Common myeloid progenitor, CD34-positive (primary cell): ENCODE results near the gene UBE2N.
"Not testable (repeated sequence)": the region's sequence is repeated elsewhere in the genome, so short reads cannot be mapped to it uniquely, and the experiment has no call there.

ENCODE experiments used
- CTCF ChIA-PET: fragments of 350-600 bp; sonication (Branson Sonifier 250); formaldehyde crosslinking; loops from one replicate; lab custom pipeline; 2021; ENCODE audit warnings: antibody characterized with exemption; lab: Charles Lee
- POLR2A ChIA-PET: fragments of 350-600 bp; sonication (Branson Sonifier 250); formaldehyde crosslinking; loops from one replicate; lab custom pipeline; 2021; ENCODE audit warnings: antibody characterized with exemption; lab: Charles Lee
- DNase-seq, 3 donors: peaks; one replicate each; pipeline versions ENCODE4 v3.0.0 to v3.0.0-alpha.2; 2013
- H3K27ac ChIP-seq, 2 experiments: 1 replicate in 1 of 2; 2 replicates in 1 of 2; pipeline ENCODE4 v1.7.0; 2013; ENCODE audit warnings: inconsistent platforms in 2 of 2, low read length in 2 of 2, mild to moderate bottlenecking in 2 of 2, low read depth in 1 of 2, moderate library complexity in 1 of 2; ENCODE audit not compliant: severe bottlenecking in 2 of 2, insufficient read depth in 1 of 2, poor library complexity in 1 of 2
- H3K27me3 ChIP-seq, 5 experiments: replicated peaks in 2 of 5; 1 replicate in 3 of 5; 2 replicates in 2 of 5; pipeline versions ENCODE4 v1.6.1 to v1.7.0; 2013; ENCODE audit warnings: low read length in 4 of 5, mild to moderate bottlenecking in 2 of 5, moderate library complexity in 2 of 5, inconsistent platforms in 1 of 5; ENCODE audit not compliant: insufficient read depth in 5 of 5, control insufficient read depth in 4 of 5
- H3K36me3 ChIP-seq, 4 experiments: 1 replicate in 2 of 4; 2 replicates in 2 of 4; pipeline versions ENCODE4 v1.6.1 to v1.7.0; 2013; ENCODE audit warnings: low read length in 3 of 4, control low read depth in 1 of 4, mild to moderate bottlenecking in 1 of 4; ENCODE audit not compliant: control insufficient read depth in 4 of 4, insufficient read depth in 4 of 4
- H3K4me1 ChIP-seq, 4 experiments: 1 replicate in 3 of 4; 2 replicates in 1 of 4; pipeline versions ENCODE4 v1.6.1 to v1.7.1; 2013; ENCODE audit warnings: low read length in 3 of 4, mild to moderate bottlenecking in 3 of 4, control low read depth in 1 of 4, inconsistent platforms in 1 of 4, moderate library complexity in 1 of 4; ENCODE audit not compliant: control insufficient read depth in 4 of 4, insufficient read depth in 4 of 4; ENCODE audit errors: control extremely low read depth in 1 of 4
- H3K4me3 ChIP-seq, 7 experiments: 1 replicate in 4 of 7; 2 replicates in 3 of 7; pipeline versions ENCODE4 v1.5.1 to v1.7.0; 2013; ENCODE audit warnings: mild to moderate bottlenecking in 7 of 7, low read length in 6 of 7, moderate library complexity in 6 of 7, inconsistent platforms in 2 of 7, low read depth in 2 of 7, control low read depth in 1 of 7; ENCODE audit not compliant: insufficient read depth in 4 of 7, control insufficient read depth in 1 of 7; ENCODE audit errors: extremely low read depth in 1 of 7
- H3K9me3 ChIP-seq, 5 experiments: 1 replicate in 4 of 5; 2 replicates in 1 of 5; pipeline versions ENCODE4 v1.6.1 to v1.7.1; 2013; ENCODE audit warnings: low read length in 4 of 5, mild to moderate bottlenecking in 2 of 5, inconsistent platforms in 1 of 5, low read depth in 1 of 5, moderate library complexity in 1 of 5; ENCODE audit not compliant: control insufficient read depth in 4 of 5, insufficient read depth in 2 of 5; ENCODE audit errors: control extremely low read depth in 1 of 5
- WGBS: methylation state at CpG from one replicate; pipeline ENCODE4 v1.1.5; 2013; ENCODE audit not compliant: insufficient coverage; 5-methylcytosine and 5-hydroxymethylcytosine counted together

UBE2N gene

GRCh38 chr12:93438266-93439050 lies 3.3 kb downstream of the UBE2N start:
- ChIA-PET CTCF (interaction anchor here (0.7 to 2.7 kb wide), 9 partner anchors 9 to 451 kb away, joined by 3 to 14 read pairs (median 4); no protein-coding TSS in a partner anchor), POLR2A (interaction anchor here (0.6 kb wide), 1 partner anchor 626 kb away, joined by 4 read pairs; no protein-coding TSS in a partner anchor)
- WGBS, result 92% methylated on average over 3 of the region's 3 CpGs
- Histone ChIP-seq H3K27ac (no peak overlapping the region), H3K4me3 (peak overlapping the region in 1 of 7 experiments; percentile 1), H3K4me1 (peaks cover 25 to 59% (median 40%) of the 10 kb centered on the region in 4 experiments), H3K36me3 (no peaks in the 10 kb centered on the region), H3K9me3 (no peaks in the 10 kb centered on the region), H3K27me3 (no peaks in the 10 kb centered on the region)
- DNase-seq, result no peak

DNA sequence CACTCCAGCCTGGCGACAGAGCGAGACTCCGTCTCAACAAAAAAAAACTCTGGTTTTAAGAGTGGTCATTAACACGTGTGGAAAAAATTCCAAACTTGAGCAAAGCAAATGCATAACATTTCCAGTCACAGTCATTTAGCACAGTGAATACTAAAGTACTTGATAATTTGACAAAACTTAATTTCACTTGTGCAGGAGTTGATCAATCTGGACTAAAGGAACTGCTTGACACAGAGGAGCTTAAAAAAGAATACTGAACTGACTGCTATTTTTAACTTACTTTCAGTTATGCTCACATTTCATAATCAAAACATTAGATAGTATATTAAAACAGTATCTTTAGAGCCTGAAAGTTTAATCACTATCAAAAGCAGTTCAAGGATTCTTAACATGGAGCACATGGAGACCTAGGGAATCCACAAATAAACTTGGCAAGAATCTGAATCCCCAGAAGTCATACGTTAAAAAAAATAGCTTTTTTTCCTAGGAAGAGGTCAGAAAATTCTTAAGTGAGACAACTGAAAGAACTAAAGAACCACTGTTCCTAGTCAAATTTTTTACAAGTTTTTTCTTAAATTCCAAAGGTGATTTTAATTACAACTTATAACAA lies 7.4 kb downstream of the UBE2N start:
- ChIA-PET POLR2A (no interaction called here), CTCF (interaction anchor here (1.7 kb wide), 1 partner anchor 14 kb away, joined by 11 read pairs; no protein-coding TSS in a partner anchor)
- no peaks in the 10 kb centered on the region for H3K36me3 ChIP-seq
- H3K4me3 ChIP-seq, result peak overlapping the region in 1 of 7 experiments; percentile 33
- 0% methylated on average over 1 of the region's 5 CpGs for WGBS
- no peak overlapping the region for H3K27ac ChIP-seq
- H3K4me1 ChIP-seq, result peaks cover 3 to 39% (median 26%) of the 10 kb centered on the region in 4 experiments
- H3K27me3 ChIP-seq, result no peaks in the 10 kb centered on the region
- no peak for DNase-seq
- no peaks in the 10 kb centered on the region for H3K9me3 ChIP-seq

- WGBS, result 100% methylated on average over 4 of the region's 6 CpGs
- POLR2A ChIA-PET, H3K27me3 ChIP-seq, H3K36me3 ChIP-seq, H3K4me3 ChIP-seq, DNase-seq, H3K9me3 ChIP-seq, H3K27ac ChIP-seq: not testable (repeated sequence)
- CTCF ChIA-PET, result interaction anchor here (6.1 kb wide), 1 partner anchor 12 kb away, joined by 42 read pairs; no protein-coding TSS in a partner anchor
- peaks cover 0 to 25% (median 19%) of the 10 kb centered on the region in 4 experiments for H3K4me1 ChIP-seq
Measured at GRCh38 chr12:93432031-93432430, 9.7 kb downstream of the UBE2N start.

GRCh38 chr12:93430280-93430679 lies 11.5 kb downstream of the UBE2N start:
- DNase-seq, result no peak
- H3K4me3 ChIP-seq, result no peak overlapping the region
- ChIA-PET CTCF (interaction anchor here (6.1 kb wide), 1 partner anchor 10 kb away, joined by 42 read pairs; no protein-coding TSS in a partner anchor), POLR2A (interaction anchor here (0.6 kb wide), 1 partner anchor 1041 kb away, joined by 3 read pairs; no protein-coding TSS in a partner anchor)
- H3K36me3 ChIP-seq, result no peaks in the 10 kb centered on the region
- H3K27ac ChIP-seq, result no peak overlapping the region
- H3K27me3 ChIP-seq, result no peaks in the 10 kb centered on the region
- H3K4me1 ChIP-seq, result peaks cover 9 to 33% (median 20%) of the 10 kb centered on the region in 4 experiments
- no peaks in the 10 kb centered on the region for H3K9me3 ChIP-seq
- 100% methylated on average over 2 of the region's 4 CpGs for WGBS

DNA sequence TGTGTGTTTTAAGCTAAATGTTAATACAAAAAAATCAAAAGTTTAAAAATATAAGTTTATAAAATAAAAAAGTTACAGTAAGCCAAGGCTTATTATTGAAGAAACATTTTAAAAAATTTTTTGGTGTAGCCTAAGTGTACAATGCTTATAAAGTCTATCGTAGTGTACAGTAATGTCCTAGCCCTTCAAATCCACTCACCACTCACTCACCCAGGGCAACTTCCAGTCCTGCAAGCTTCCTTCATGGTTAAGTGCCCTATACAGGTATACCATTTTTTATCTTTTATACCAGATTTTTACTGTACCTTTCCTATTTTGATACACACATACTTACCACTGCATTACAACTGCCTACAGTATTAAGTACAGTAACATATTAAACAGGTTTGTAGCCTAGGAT lies 11.9 kb downstream of the UBE2N start:
- no peak for DNase-seq
- peaks cover 9 to 35% (median 20%) of the 10 kb centered on the region in 4 experiments for H3K4me1 ChIP-seq
- no CpG with 5 or more reads among the region's 1 CpG for WGBS
- H3K27ac ChIP-seq, result no peak overlapping the region
- CTCF ChIA-PET, result interaction anchor here (0.6 to 6.1 kb wide), 4 partner anchors 8 to 368 kb away, joined by 3 to 42 read pairs (median 4); no protein-coding TSS in a partner anchor
- no peaks in the 10 kb centered on the region for H3K36me3 ChIP-seq
- H3K27me3 ChIP-seq, result no peaks in the 10 kb centered on the region
- H3K9me3 ChIP-seq, result no peaks in the 10 kb centered on the region
- H3K4me3 ChIP-seq, result no peak overlapping the region
- POLR2A ChIA-PET, result interaction anchor here (0.6 kb wide), 1 partner anchor 1041 kb away, joined by 3 read pairs; no protein-coding TSS in a partner anchor

DNA sequence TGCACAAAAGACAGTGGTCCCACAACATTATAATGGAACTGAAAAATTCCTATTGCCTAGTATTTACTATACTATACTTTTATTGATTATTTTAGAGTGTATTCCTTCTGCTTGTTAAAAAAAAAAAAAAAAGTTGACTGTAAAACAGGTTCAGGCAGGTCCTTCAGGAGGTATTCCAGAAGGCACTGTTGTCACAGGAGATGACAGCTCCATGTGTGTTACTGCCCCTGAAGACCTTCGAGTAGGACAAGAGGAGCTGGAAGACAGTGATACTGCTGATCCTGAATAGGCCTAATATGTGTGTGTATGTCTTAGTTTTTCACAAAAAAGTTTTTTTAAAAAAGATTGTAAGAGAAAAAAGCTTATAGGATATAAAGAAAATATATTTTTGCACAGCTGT lies 12.3 kb downstream of the UBE2N start:
- DNase-seq, result no peak
- Histone ChIP-seq H3K27ac (no peak overlapping the region), H3K4me1 (peaks cover 9 to 32% (median 18%) of the 10 kb centered on the region in 4 experiments), H3K36me3 (no peaks in the 10 kb centered on the region), H3K9me3 (no peaks in the 10 kb centered on the region), H3K4me3 (no peak overlapping the region), H3K27me3 (no peaks in the 10 kb centered on the region)
- CTCF ChIA-PET, result interaction anchor here (0.6 to 6.1 kb wide), 4 partner anchors 9 to 367 kb away, joined by 3 to 42 read pairs (median 4); no protein-coding TSS in a partner anchor
- WGBS, result 100% methylated on average over 1 of the region's 1 CpG
- POLR2A ChIA-PET, result interaction anchor here (0.6 kb wide), 1 partner anchor 1041 kb away, joined by 3 read pairs; no protein-coding TSS in a partner anchor
